IMR-90 (cell line): ENCODE results near the gene SRGN.

Source experiments
- BHLHE40 ChIP-seq: fragments of 150-350 bp; IDR thresholded peaks from 2 replicates; pipeline ENCODE4 v1.6.1; 2016; ENCODE audit warnings: mild to moderate bottlenecking, low read depth, low read length
- CEBPB ChIP-seq: IDR thresholded peaks from 2 replicates; pipeline ENCODE4 v1.6.1; 2012; ENCODE audit warnings: low read depth, low read length, improper control_type of control experiment
- CHD1 ChIP-seq: IDR thresholded peaks from 2 replicates; pipeline ENCODE4 v1.6.1; 2012; ENCODE audit warnings: low read depth, low read length, improper control_type of control experiment
- CTCF ChIP-seq: conservative IDR thresholded peaks from 2 replicates; pipeline ENCODE4 v1.5.1; 2012; ENCODE audit warnings: mild to moderate bottlenecking, low read depth, low read length, improper control_type of control experiment
- FOS ChIP-seq: fragments of 150-350 bp; IDR thresholded peaks from 2 replicates; pipeline ENCODE4 v1.6.1; 2016; ENCODE audit warnings: low read depth, low read length
- MAFK ChIP-seq: IDR thresholded peaks from 2 replicates; pipeline ENCODE4 v1.6.1; 2012; ENCODE audit warnings: low read depth, low read length, improper control_type of control experiment
- MXI1 ChIP-seq: IDR thresholded peaks from 2 replicates; pipeline ENCODE4 v1.6.1; 2012; ENCODE audit warnings: low read depth, mild to moderate bottlenecking, low read length, moderate library complexity, borderline replicate concordance
- POLR2A ChIP-seq: IDR thresholded peaks from 2 replicates; pipeline ENCODE4 v1.6.1; 2012; ENCODE audit warnings: mild to moderate bottlenecking, low read depth, low read length
- RAD21 ChIP-seq: IDR thresholded peaks from 2 replicates; pipeline ENCODE4 v1.6.1; 2012; ENCODE audit warnings: low read length, improper control_type of control experiment
- RFX5 ChIP-seq: IDR thresholded peaks from 2 replicates; pipeline ENCODE4 v1.8.0; 2012; ENCODE audit warnings: low read depth, mild to moderate bottlenecking, low read length, moderate library complexity
- TF ChIP-seq, protein P1 (sequence below): fragments of 150-350 bp; IDR thresholded peaks from 2 replicates; pipeline ENCODE4 v1.6.1; 2017; ENCODE audit warnings: mild to moderate bottlenecking, antibody characterized with exemption, low read length, low read depth

GRCh38 chr10:69049566-69049961 is 38.3 kb upstream of the SRGN start:
- TF ChIP-seq CHD1 (no peak), CTCF (no peak), FOS (no peak), MAFK (no peak), POLR2A (no peak), MXI1 (no peak), CEBPB (no peak), BHLHE40 (no peak), RAD21 (no peak), RFX5 (no peak)
- TF ChIP-seq, protein P1, sequence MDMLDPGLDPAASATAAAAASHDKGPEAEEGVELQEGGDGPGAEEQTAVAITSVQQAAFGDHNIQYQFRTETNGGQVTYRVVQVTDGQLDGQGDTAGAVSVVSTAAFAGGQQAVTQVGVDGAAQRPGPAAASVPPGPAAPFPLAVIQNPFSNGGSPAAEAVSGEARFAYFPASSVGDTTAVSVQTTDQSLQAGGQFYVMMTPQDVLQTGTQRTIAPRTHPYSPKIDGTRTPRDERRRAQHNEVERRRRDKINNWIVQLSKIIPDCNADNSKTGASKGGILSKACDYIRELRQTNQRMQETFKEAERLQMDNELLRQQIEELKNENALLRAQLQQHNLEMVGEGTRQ = no peak
